ENCODE measurements around the gene SHANK2. TPM values are rescaled to one million over a fixed set of nuclear protein-coding genes. Genes with fewer than 3 reads are reported as not detected.

The SHANK2 gene
- total RNA-seq, 4 donors from 2014 or later = 10.8 to 25.3 (median 15.6) TPM

GRCh38 chr11:71221821-71222220, 30.6 kb downstream of the SHANK2 start:
- Histone ChIP-seq H3K9me3 (peaks cover 0 to 20% (median 16%) of the 10 kb centered on the region in 4 donors), H3K4me1 (no peaks in the 10 kb centered on the region), H3K27ac (replicated peaks in 1 of 4) (no peak overlapping the region), H3K27me3 (peaks cover 0 to 32% (median 0%) of the 10 kb centered on the region in 4 donors), H3K4me3 (no peak overlapping the region), H3K36me3 (no peaks in the 10 kb centered on the region)
- TF ChIP-seq POLR2A (IDR thresholded peaks at IDR 0.05; ENCODE audit: low read depth) (no peak), POLR2AphosphoS5 (IDR thresholded peaks at IDR 0.05) (no peak), CTCF (IDR thresholded peaks at IDR 0.05) (no peak)
- 88% methylated on average over 9 of the region's 10 CpGs for WGBS
- intact Hi-C loops (cut with DNase I) = no loop called here
- DNase-seq (ENCODE audit: extremely low spot score) = no peak

GRCh38 chr11:71221201-71221600, 31.2 kb downstream of the SHANK2 start:
- intact Hi-C loops (cut with DNase I) = no loop called here
- Histone ChIP-seq H3K36me3 (no peaks in the 10 kb centered on the region), H3K27ac (replicated peaks in 1 of 4) (no peak overlapping the region), H3K4me1 (no peaks in the 10 kb centered on the region), H3K27me3 (peaks cover 0 to 34% (median 0%) of the 10 kb centered on the region in 4 donors), H3K4me3 (no peak overlapping the region), H3K9me3 (peaks cover 0 to 14% (median 10%) of the 10 kb centered on the region in 4 donors)
- WGBS = 81% methylated on average over 4 of the region's 4 CpGs
- DNase-seq (ENCODE audit: extremely low spot score) = no peak
- TF ChIP-seq CTCF (IDR thresholded peaks at IDR 0.05) (no peak), EP300 (IDR thresholded peaks at IDR 0.05) (no peak), POLR2AphosphoS5 (IDR thresholded peaks at IDR 0.05) (no peak), POLR2A (IDR thresholded peaks at IDR 0.05; ENCODE audit: low read depth) (no peak)

- Histone ChIP-seq H3K36me3 (no peaks in the 10 kb centered on the region), H3K27ac (replicated peaks in 1 of 4) (no peak overlapping the region), H3K9me3 (no peaks in the 10 kb centered on the region), H3K27me3 (peaks cover 0 to 46% (median 0%) of the 10 kb centered on the region in 4 donors), H3K4me1 (no peaks in the 10 kb centered on the region), H3K4me3 (no peak overlapping the region)
- intact Hi-C loops (cut with DNase I) = no loop called here
- WGBS = 87% methylated on average over 10 of the region's 10 CpGs
- no peak for DNase-seq (ENCODE audit: extremely low spot score)
- no peak for TF ChIP-seq POLR2A (IDR thresholded peaks at IDR 0.05; ENCODE audit: low read depth)
Measured at GRCh38 chr11:71218789-71219499, 33.4 kb downstream of the SHANK2 start.

GRCh38 chr11:71215425-71215965, 36.9 kb downstream of the SHANK2 start:
- no peak for TF ChIP-seq CTCF (IDR thresholded peaks at IDR 0.05)
- TF ChIP-seq POLR2A (IDR thresholded peaks at IDR 0.05; ENCODE audit: low read depth) = no peak
- TF ChIP-seq POLR2AphosphoS5 (IDR thresholded peaks at IDR 0.05) = no peak
- TF ChIP-seq EP300 (IDR thresholded peaks at IDR 0.05) = no peak
- peaks cover 0 to 10% (median 7%) of the 10 kb centered on the region in 4 donors for H3K4me1 ChIP-seq
- H3K27me3 ChIP-seq = peaks cover 0 to 48% (median 0%) of the 10 kb centered on the region in 4 donors
- no peak overlapping the region for H3K27ac ChIP-seq (replicated peaks in 1 of 4)
- H3K9me3 ChIP-seq = no peaks in the 10 kb centered on the region
- intact Hi-C loops (cut with DNase I) = no loop called here
- 84% methylated on average over 9 of the region's 12 CpGs for WGBS
- no peak for DNase-seq (ENCODE audit: extremely low spot score)
- H3K36me3 ChIP-seq = no peaks in the 10 kb centered on the region
- no peak overlapping the region for H3K4me3 ChIP-seq

GRCh38 chr11:71214553-71215424, 37.6 kb downstream of the SHANK2 start:
- Histone ChIP-seq H3K4me3 (no peak overlapping the region), H3K36me3 (no peaks in the 10 kb centered on the region), H3K4me1 (peaks cover 0 to 10% (median 7%) of the 10 kb centered on the region in 4 donors), H3K27ac (replicated peaks in 1 of 4) (no peak overlapping the region), H3K27me3 (peaks cover 0 to 48% (median 0%) of the 10 kb centered on the region in 4 donors), H3K9me3 (no peaks in the 10 kb centered on the region)
- WGBS = 86% methylated on average over 20 of the region's 23 CpGs
- TF ChIP-seq POLR2AphosphoS5 (IDR thresholded peaks at IDR 0.05) = no peak
- no peak for TF ChIP-seq EP300 (IDR thresholded peaks at IDR 0.05)
- no peak for TF ChIP-seq CTCF (IDR thresholded peaks at IDR 0.05)
- no peak for TF ChIP-seq POLR2A (IDR thresholded peaks at IDR 0.05; ENCODE audit: low read depth)
- DNase-seq (ENCODE audit: extremely low spot score) = no peak
- intact Hi-C loops (cut with DNase I) = no loop called here
